ENCODE results near the gene BHLHA9. TPM values are rescaled to one million over a fixed set of nuclear protein-coding genes. Genes with fewer than 3 reads are reported as not detected.
"Not testable (repeated sequence)": the region's sequence is repeated elsewhere in the genome, so short reads cannot be mapped to it uniquely, and the experiment has no call there.

The BHLHA9 gene
- total and polyA plus RNA-seq, 9 donors, result not detected

DNA sequence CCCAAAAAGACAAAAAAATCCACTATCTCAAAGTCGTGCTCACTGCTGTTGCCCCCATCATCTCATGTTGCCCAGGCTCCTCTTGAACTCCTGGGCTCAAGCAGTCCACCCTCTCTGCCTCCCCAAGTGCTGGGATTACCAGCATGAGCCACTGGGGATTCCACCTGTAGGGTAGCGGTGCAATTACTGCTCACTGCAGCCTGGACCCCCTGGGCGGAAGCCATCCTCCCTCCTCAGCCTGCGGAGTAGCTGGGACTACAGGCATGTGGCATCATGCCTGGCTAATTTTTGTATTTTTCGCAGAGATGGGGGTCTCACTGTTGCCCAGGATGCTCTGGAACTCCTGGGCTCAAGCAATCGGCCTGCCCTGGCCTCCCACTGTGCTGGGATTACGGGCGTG is 37.9 kb upstream of the BHLHA9 start:
- intact Hi-C loops (cut with DNase I), result no loop called here
- peaks cover 3% of the 10 kb centered on the region for H3K4me1 ChIP-seq (ENCODE audit: insufficient read depth)
- H3K27me3 ChIP-seq, result peaks cover 2% of the 10 kb centered on the region
- TF ChIP-seq, protein P1, sequence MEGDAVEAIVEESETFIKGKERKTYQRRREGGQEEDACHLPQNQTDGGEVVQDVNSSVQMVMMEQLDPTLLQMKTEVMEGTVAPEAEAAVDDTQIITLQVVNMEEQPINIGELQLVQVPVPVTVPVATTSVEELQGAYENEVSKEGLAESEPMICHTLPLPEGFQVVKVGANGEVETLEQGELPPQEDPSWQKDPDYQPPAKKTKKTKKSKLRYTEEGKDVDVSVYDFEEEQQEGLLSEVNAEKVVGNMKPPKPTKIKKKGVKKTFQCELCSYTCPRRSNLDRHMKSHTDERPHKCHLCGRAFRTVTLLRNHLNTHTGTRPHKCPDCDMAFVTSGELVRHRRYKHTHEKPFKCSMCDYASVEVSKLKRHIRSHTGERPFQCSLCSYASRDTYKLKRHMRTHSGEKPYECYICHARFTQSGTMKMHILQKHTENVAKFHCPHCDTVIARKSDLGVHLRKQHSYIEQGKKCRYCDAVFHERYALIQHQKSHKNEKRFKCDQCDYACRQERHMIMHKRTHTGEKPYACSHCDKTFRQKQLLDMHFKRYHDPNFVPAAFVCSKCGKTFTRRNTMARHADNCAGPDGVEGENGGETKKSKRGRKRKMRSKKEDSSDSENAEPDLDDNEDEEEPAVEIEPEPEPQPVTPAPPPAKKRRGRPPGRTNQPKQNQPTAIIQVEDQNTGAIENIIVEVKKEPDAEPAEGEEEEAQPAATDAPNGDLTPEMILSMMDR (IDR thresholded peaks at IDR 0.05), result no peak
- TF ChIP-seq EP300 (IDR thresholded peaks at IDR 0.05) (no peak), POLR2A (IDR thresholded peaks at IDR 0.05) (no peak)
- H3K36me3 ChIP-seq, result no peaks in the 10 kb centered on the region
- WGBS, 3 donors, result 72% methylated on average over 8 of the region's 8 CpGs
- H3K4me3 ChIP-seq, result no peak overlapping the region
- H3K27ac ChIP-seq, result no peak overlapping the region
- no peak for DNase-seq
- no peaks in the 10 kb centered on the region for H3K9me3 ChIP-seq

DNA sequence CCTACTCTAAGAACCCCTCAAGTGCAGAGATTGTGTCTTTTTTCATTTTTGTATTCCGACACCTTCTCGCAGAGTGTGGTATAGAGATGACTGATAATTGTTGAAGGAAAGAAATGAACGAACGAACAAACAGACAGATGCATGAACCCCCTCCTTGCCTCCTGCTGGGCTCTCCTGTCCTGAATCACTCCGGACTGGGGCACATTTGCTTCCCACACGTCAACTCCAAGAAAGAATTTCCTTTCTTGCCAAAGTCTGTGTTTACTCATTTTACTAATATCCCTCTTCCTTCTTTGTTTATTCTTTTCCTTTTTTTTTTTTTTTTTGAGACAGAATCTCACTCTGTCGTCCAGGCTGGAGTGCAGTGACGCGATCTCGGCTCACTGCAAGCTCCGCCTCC is 37.5 kb upstream of the BHLHA9 start:
- DNase-seq, result no peak
- Histone ChIP-seq H3K27me3 (peaks cover 2% of the 10 kb centered on the region), H3K27ac (no peak overlapping the region), H3K36me3 (no peaks in the 10 kb centered on the region), H3K4me3 (no peak overlapping the region), H3K4me1 (ENCODE audit: insufficient read depth) (peaks cover 3% of the 10 kb centered on the region), H3K9me3 (no peaks in the 10 kb centered on the region)
- 41 to 57% (median 42%) methylated on average over 11 of the region's 11 CpGs for WGBS, 3 donors
- intact Hi-C loops (cut with DNase I), result no loop called here
- no peak for TF ChIP-seq POLR2A (IDR thresholded peaks at IDR 0.05)
- TF ChIP-seq, protein P1 (IDR thresholded peaks at IDR 0.05), result no peak
- no peak for TF ChIP-seq EP300 (IDR thresholded peaks at IDR 0.05)

DNA sequence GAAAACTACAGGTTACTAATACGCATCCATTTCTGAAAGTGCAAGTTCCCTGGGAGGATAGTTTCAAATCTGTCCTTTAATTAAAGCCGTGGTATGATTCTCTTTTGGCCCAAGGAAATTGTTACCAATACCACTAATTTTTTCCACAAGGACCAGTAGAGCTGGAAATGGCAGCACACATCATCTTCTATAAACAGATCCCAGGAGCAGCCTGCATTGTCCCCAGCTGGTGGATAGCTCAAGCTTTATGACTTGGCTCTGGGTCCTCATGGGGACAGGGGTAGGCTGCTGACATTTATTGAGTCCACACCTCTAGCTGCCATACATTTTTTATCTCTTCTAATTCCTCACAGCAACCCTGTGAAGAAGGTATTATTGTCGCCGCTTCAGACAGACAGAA is 35.8 kb upstream of the BHLHA9 start:
- no peaks in the 10 kb centered on the region for H3K36me3 ChIP-seq
- no peak overlapping the region for H3K27ac ChIP-seq
- TF ChIP-seq, protein P1 (IDR thresholded peaks at IDR 0.05), result no peak
- TF ChIP-seq EP300 (IDR thresholded peaks at IDR 0.05) (no peak), POLR2A (IDR thresholded peaks at IDR 0.05) (no peak)
- no peak for DNase-seq
- no peak overlapping the region for H3K4me3 ChIP-seq
- no peaks in the 10 kb centered on the region for H3K27me3 ChIP-seq
- no peaks in the 10 kb centered on the region for H3K4me1 ChIP-seq (ENCODE audit: insufficient read depth)
- H3K9me3 ChIP-seq, result no peaks in the 10 kb centered on the region
- intact Hi-C loops (cut with DNase I), result no loop called here
- WGBS, 3 donors, result 83 to 89% (median 86%) methylated on average over 4 of the region's 4 CpGs

DNA sequence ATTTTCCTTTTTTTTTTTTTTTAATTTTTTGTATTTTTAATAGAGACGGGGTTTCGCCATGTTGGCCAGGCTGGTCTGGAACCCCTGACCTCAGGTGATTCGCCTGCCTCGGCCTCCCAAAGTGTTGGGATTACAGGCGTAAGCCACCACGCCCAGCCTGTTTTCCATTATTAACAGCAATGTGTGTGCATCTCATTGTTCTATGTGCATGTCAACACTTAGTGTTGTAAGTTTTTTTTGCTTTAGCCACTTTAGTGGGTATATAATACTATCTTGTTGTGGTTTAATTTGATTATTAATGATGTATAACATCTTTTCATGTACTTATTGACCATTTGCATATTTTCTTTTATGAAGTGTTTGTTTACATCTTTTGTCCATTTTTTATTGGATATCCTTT is 32.8 kb upstream of the BHLHA9 start:
- H3K27me3 ChIP-seq, result no peaks in the 10 kb centered on the region
- no peak overlapping the region for H3K4me3 ChIP-seq
- TF ChIP-seq, protein P1 (IDR thresholded peaks at IDR 0.05), result no peak
- no peak for TF ChIP-seq EP300 (IDR thresholded peaks at IDR 0.05)
- intact Hi-C loops (cut with DNase I), result no loop called here
- H3K27ac ChIP-seq, result no peak overlapping the region
- H3K36me3 ChIP-seq, result no peaks in the 10 kb centered on the region
- H3K9me3 ChIP-seq, result no peaks in the 10 kb centered on the region
- no peaks in the 10 kb centered on the region for H3K4me1 ChIP-seq (ENCODE audit: insufficient read depth)
- 95 to 97% (median 96%) methylated on average over 6 of the region's 6 CpGs for WGBS, 3 donors
- no peak for DNase-seq

DNA sequence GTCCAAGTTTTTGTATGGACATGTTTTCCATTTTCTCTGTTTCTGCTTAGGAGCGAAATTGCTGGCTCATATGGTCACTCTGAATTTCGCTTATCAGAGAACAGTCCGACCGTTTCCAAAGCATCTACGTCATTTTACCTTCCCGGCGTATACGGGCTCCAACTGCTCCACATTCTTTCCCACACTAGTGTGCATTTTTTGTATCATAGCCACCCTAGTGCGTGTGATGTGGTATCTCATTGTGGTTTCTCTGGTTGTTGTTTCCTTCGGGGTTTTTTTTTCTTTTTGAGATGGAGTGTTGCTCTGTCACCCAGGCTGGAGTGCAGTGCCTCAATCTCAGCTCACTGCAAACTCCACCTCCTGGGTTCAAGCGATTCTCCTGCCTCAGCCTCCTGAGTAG is 31.0 kb upstream of the BHLHA9 start:
- Histone ChIP-seq H3K4me1 (ENCODE audit: insufficient read depth) (no peaks in the 10 kb centered on the region), H3K4me3 (no peak overlapping the region), H3K36me3 (no peaks in the 10 kb centered on the region), H3K27ac (no peak overlapping the region), H3K9me3 (no peaks in the 10 kb centered on the region), H3K27me3 (no peaks in the 10 kb centered on the region)
- TF ChIP-seq EP300 (IDR thresholded peaks at IDR 0.05) (no peak), POLR2A (IDR thresholded peaks at IDR 0.05) (no peak)
- TF ChIP-seq, protein P1 (IDR thresholded peaks at IDR 0.05), result no peak
- WGBS, 3 donors, result 37 to 62% (median 40%) methylated on average over 11 of the region's 11 CpGs
- intact Hi-C loops (cut with DNase I), result no loop called here
- DNase-seq, result no peak

DNA sequence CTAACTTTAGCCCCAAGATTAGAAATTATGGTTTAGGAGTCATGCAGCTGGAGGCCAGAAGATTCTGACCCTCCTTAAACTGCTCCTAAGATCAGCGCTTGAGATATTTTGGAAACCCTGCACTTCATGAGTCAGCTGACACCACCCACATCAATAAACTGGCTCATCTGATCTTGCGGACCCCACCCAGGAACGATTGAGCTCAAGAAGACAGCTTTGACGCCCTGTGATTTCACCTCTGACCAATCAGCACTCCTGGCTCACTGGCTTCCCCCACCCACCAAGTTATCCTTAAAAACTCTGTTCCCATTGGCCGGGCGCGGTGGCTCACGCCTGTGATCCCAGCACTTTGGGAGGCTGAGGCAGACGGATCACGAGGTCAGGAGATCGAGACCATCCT is 29.8 kb upstream of the BHLHA9 start:
- H3K36me3 ChIP-seq; H3K4me1 ChIP-seq (ENCODE audit: insufficient read depth); H3K9me3 ChIP-seq; H3K4me3 ChIP-seq; H3K27me3 ChIP-seq; H3K27ac ChIP-seq; intact Hi-C loops (cut with DNase I); DNase-seq: not testable (repeated sequence)
- 71 to 76% (median 75%) methylated on average over 11 of the region's 11 CpGs for WGBS, 3 donors
